ENCODE measurements around the gene RTP2. TPM values are rescaled to one million over a fixed set of nuclear protein-coding genes. Genes with fewer than 3 reads are reported as not detected.

Gene RTP2
- total RNA-seq, 1 experiment from 2014 or later = not detected

DNA sequence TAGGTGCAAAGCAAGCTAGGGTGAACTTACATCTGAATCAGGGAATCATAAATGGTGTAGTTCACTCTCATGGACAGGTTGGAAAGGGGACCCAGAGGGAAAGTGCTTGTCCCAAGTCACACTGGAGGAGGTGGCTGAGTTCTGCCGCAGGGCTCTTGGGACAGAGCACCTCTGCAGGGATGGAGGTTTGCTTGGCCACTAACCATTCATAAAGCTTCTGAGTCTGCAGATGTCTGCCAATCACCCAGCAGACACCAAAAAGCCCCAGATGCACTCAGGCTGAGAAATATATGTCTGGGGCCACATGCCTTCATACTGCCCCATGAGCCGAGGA, 17.9 kb upstream of the RTP2 start:
- Mint-ChIP-seq H3K9me3 (ENCODE audit: unreplicated experiment) (no peaks in the 10 kb centered on the region), H3K36me3 (ENCODE audit: insufficient read depth, unreplicated experiment) (peaks cover 62% of the 10 kb centered on the region), H3K4me1 (ENCODE audit: insufficient read depth, unreplicated experiment) (no peaks in the 10 kb centered on the region), H3K27me3 (ENCODE audit: insufficient read depth, unreplicated experiment) (no peaks in the 10 kb centered on the region), H3K4me3 (ENCODE audit: unreplicated experiment) (no peak overlapping the region), H3K27ac (ENCODE audit: low read depth, unreplicated experiment) (no peak overlapping the region)
- intact Hi-C loops (cut with micrococcal nuclease) = no loop called here
- TF ChIP-seq, protein P1, sequence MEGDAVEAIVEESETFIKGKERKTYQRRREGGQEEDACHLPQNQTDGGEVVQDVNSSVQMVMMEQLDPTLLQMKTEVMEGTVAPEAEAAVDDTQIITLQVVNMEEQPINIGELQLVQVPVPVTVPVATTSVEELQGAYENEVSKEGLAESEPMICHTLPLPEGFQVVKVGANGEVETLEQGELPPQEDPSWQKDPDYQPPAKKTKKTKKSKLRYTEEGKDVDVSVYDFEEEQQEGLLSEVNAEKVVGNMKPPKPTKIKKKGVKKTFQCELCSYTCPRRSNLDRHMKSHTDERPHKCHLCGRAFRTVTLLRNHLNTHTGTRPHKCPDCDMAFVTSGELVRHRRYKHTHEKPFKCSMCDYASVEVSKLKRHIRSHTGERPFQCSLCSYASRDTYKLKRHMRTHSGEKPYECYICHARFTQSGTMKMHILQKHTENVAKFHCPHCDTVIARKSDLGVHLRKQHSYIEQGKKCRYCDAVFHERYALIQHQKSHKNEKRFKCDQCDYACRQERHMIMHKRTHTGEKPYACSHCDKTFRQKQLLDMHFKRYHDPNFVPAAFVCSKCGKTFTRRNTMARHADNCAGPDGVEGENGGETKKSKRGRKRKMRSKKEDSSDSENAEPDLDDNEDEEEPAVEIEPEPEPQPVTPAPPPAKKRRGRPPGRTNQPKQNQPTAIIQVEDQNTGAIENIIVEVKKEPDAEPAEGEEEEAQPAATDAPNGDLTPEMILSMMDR (IDR thresholded peaks at IDR 0.05; ENCODE audit: unreplicated experiment) = no peak
- no peak for DNase-seq (ENCODE audit: unreplicated experiment)
- ChIA-PET POLR2A (interaction anchor here (0.8 to 1.6 kb wide), 4 partner anchors 10 to 892 kb away, joined by 3 to 5 read pairs (median 4); no protein-coding TSS in a partner anchor), CTCF (interaction anchor here (0.5 to 9.0 kb wide), 5 partner anchors 10 to 702 kb away, joined by 3 to 92 read pairs (median 3); no protein-coding TSS in a partner anchor)
- no TSS peak for BruUV-seq (replicated peaks)

DNA sequence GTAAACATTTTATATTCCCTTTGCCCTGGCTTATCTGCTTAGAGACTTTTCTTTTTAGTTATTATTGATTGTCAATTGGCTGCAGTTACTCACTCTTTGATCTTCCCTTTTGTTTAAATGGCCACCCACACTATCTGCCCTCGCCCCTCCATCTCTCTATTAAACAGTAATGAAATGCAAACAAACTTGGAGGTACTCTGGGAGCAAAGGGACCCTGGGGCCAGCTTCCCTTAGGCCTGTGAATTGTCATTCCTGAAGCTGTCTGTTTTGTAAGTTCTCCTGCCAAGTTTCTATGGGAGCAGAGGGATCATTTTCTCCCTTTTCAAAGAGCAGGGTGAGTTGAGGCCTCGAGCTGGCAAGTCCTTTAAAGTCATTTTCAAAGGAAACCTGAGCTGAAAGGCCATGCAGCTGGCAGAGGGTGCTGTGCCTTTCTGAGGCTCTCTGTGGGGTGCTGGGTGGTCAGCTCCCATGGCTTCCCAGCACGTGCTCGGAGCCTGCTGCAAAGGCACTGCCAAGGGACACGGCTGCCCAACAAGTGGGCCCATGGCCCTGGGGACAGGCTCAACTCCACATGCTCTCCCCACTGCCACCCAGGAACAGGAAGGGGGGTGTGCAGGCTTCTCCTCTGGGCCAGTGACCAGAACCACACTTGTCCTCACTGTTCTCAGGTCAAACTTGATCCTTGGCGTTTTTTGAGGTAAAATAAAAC, 17.4 kb upstream of the RTP2 start:
- Mint-ChIP-seq H3K36me3 (ENCODE audit: insufficient read depth, unreplicated experiment) (peaks cover 56% of the 10 kb centered on the region), H3K27ac (ENCODE audit: low read depth, unreplicated experiment) (no peak overlapping the region), H3K27me3 (ENCODE audit: insufficient read depth, unreplicated experiment) (no peaks in the 10 kb centered on the region), H3K4me3 (ENCODE audit: unreplicated experiment) (no peak overlapping the region), H3K9me3 (ENCODE audit: unreplicated experiment) (no peaks in the 10 kb centered on the region), H3K4me1 (ENCODE audit: insufficient read depth, unreplicated experiment) (no peaks in the 10 kb centered on the region)
- BruUV-seq (replicated peaks) = no TSS peak
- POLR2A ChIA-PET = interaction anchor here (0.8 to 1.6 kb wide), 4 partner anchors 11 to 17 kb away, joined by 3 to 6 read pairs (median 4); partner anchors contain the start of gene RTP2
- TF ChIP-seq, protein P1 (IDR thresholded peaks at IDR 0.05; ENCODE audit: unreplicated experiment) = no peak
- CTCF ChIA-PET = interaction anchor here (0.7 to 9.0 kb wide), 5 partner anchors 10 to 607 kb away, joined by 3 to 92 read pairs (median 5); no protein-coding TSS in a partner anchor
- intact Hi-C loops (cut with micrococcal nuclease) = no loop called here
- no peak for DNase-seq (ENCODE audit: unreplicated experiment)

DNA sequence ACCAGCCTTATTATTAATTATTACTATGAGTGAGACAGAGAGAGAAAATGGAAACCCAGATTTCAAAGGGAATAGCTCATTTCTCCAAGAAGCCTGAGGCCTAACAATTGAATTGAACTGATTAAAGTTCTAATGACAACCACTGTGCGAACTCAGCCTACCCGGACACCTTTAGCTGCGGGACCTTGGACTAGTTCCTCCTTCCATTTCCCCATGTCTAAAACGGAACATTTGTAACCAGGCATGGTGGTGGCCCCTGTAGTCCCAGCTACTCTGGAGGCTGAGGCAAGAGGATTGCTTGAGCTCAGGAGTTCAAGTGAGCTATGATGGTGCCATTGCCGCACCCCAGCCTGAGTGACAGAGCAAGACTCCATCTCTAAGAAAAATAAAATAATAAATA, 16.4 kb upstream of the RTP2 start:
- no peaks in the 10 kb centered on the region for H3K27me3 Mint-ChIP-seq (ENCODE audit: insufficient read depth, unreplicated experiment)
- peaks cover 6% of the 10 kb centered on the region for H3K4me1 Mint-ChIP-seq (ENCODE audit: insufficient read depth, unreplicated experiment)
- no peak overlapping the region for H3K27ac Mint-ChIP-seq (ENCODE audit: low read depth, unreplicated experiment)
- BruUV-seq (replicated peaks) = no TSS peak
- DNase-seq (ENCODE audit: unreplicated experiment) = no peak
- TF ChIP-seq, protein P1 (IDR thresholded peaks at IDR 0.05; ENCODE audit: unreplicated experiment) = no peak
- intact Hi-C loops (cut with micrococcal nuclease) = no loop called here
- no peaks in the 10 kb centered on the region for H3K9me3 Mint-ChIP-seq (ENCODE audit: unreplicated experiment)
- POLR2A ChIA-PET = interaction anchor here (0.6 to 1.3 kb wide), 3 partner anchors 15 to 554 kb away, joined by 4 to 6 read pairs (median 4); partner anchors contain the start of gene RTP2
- CTCF ChIA-PET = interaction anchor here (0.5 to 9.0 kb wide), 9 partner anchors 22 to 870 kb away, joined by 3 to 92 read pairs (median 3); no protein-coding TSS in a partner anchor
- peaks cover 47% of the 10 kb centered on the region for H3K36me3 Mint-ChIP-seq (ENCODE audit: insufficient read depth, unreplicated experiment)
- H3K4me3 Mint-ChIP-seq (ENCODE audit: unreplicated experiment) = no peak overlapping the region

DNA sequence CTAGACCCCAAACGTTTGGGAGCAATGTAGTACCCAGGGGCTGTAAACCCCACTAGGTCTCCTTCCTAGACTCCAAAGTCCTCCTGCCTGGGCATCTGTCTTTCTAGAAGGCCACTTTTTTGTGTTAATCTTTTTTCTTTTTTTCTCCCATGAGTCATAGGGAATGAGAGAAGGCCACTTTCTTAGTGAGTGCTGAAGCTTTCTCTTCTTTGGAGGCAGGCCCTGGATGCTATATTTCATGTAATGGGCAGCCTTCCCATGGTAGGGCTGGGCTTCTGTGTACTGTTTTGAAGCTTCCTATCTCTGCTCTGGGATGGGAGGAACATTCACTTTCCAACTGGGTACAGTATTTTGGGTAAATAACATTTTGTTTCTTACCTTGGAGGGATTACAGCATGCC, 15.2 kb upstream of the RTP2 start:
- Mint-ChIP-seq H3K4me1 (ENCODE audit: insufficient read depth, unreplicated experiment) (peaks cover 6% of the 10 kb centered on the region), H3K4me3 (ENCODE audit: unreplicated experiment) (no peak overlapping the region), H3K27me3 (ENCODE audit: insufficient read depth, unreplicated experiment) (no peaks in the 10 kb centered on the region), H3K27ac (ENCODE audit: low read depth, unreplicated experiment) (no peak overlapping the region), H3K36me3 (ENCODE audit: insufficient read depth, unreplicated experiment) (peaks cover 34% of the 10 kb centered on the region), H3K9me3 (ENCODE audit: unreplicated experiment) (no peaks in the 10 kb centered on the region)
- intact Hi-C loops (cut with micrococcal nuclease) = no loop called here
- ChIA-PET CTCF (interaction anchor here (1.1 to 9.0 kb wide), 4 partner anchors 10 to 1239 kb away, joined by 3 to 92 read pairs (median 28); no protein-coding TSS in a partner anchor), POLR2A (interaction anchor here (1.1 kb wide), 1 partner anchor 498 kb away, joined by 3 read pairs; no protein-coding TSS in a partner anchor)
- no TSS peak for BruUV-seq (replicated peaks)
- TF ChIP-seq, protein P1 (IDR thresholded peaks at IDR 0.05; ENCODE audit: unreplicated experiment) = no peak
- DNase-seq (ENCODE audit: unreplicated experiment) = no peak
